Neutrophil (primary cell): Measurements from ENCODE around the gene SH3BP2.
"Not testable (repeated sequence)": the region's sequence is repeated elsewhere in the genome, so short reads cannot be mapped to it uniquely, and the experiment has no call there.

ENCODE experiments used
- H3K27ac ChIP-seq: fragments of 200-600 bp; sonication (generic); 2 replicates; pipeline ENCODE4 v1.5.1; 2016; ENCODE audit warnings: mild to moderate bottlenecking, moderate library complexity
- H3K27me3 ChIP-seq: fragments of 200-600 bp; sonication (generic); 2 replicates; pipeline ENCODE4 v1.6.0; 2016; ENCODE audit warnings: mild to moderate bottlenecking
- H3K36me3 ChIP-seq: fragments of 200-600 bp; sonication (generic); 2 replicates; pipeline ENCODE4 v1.5.1; 2017
- H3K4me1 ChIP-seq, 2 experiments: fragments of 200-600 bp in 1 of 2; sonication (generic) in 1 of 2; 1 replicate in 1 of 2; 2 replicates in 1 of 2; pipeline versions ENCODE4 v1.5.1 to v1.6.1; 2013 to 2016; ENCODE audit warnings: low read depth in 1 of 2, low read length in 1 of 2, mild to moderate bottlenecking in 1 of 2, moderate library complexity in 1 of 2; ENCODE audit not compliant: control insufficient read depth in 1 of 2, insufficient read depth in 1 of 2
- H3K4me3 ChIP-seq, 2 experiments: fragments of 200-600 bp in 1 of 2; sonication (generic) in 1 of 2; 1 replicate in 1 of 2; 2 replicates in 1 of 2; pipeline ENCODE4 v1.5.1; 2013 to 2016; ENCODE audit warnings: low read depth in 1 of 2, low read length in 1 of 2, mild to moderate bottlenecking in 1 of 2, moderate library complexity in 1 of 2
- H3K9me3 ChIP-seq: fragments of 200-600 bp; sonication (generic); 2 replicates; pipeline ENCODE4 v1.5.1; 2016
- TF ChIP-seq, protein P1 (sequence below): fragments of 200-600 bp; sonication (generic); IDR thresholded peaks from 2 replicates; pipeline ENCODE4 v1.5.1; 2016; ENCODE audit warnings: antibody characterized with exemption

SH3BP2 gene

DNA sequence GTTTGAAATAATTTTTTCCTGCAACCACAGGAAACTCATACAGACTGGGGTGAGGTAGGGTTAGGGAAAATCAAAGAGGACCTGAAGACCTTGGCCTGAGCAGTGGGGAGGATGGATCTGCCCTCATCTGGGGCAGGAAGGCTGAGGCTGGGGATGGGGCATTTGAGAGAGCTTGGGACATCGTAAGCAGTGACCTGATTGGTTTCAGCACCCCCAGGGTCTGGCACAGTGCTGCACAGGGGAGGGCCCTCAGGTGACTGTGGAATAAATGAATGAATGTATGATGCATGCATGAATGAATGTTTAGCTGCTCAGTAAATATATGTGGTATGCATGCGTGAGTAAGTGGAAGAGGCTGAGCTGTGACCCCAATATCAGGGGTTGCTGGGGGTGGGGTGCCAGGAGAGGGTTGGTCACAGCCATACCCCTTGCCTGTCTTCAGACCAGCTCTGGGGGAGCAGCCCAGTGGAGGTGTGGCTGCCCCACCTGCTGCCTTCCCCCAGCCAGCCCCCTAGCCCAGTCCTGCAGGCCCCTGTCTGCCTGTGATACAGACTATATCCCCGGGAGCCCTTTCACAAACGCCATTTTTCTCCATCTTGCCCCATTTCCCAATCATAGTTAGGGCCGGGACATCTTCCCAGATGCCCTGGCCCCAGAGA is 25.7 kb upstream of the SH3BP2 start:
- Histone ChIP-seq H3K27me3 (no peaks in the 10 kb centered on the region), H3K4me1 (peaks cover 23 to 25% of the 10 kb centered on the region in 2 experiments), H3K9me3 (no peaks in the 10 kb centered on the region), H3K36me3 (no peaks in the 10 kb centered on the region), H3K27ac (no peak overlapping the region), H3K4me3 (no peak overlapping the region)
- TF ChIP-seq, protein P1, sequence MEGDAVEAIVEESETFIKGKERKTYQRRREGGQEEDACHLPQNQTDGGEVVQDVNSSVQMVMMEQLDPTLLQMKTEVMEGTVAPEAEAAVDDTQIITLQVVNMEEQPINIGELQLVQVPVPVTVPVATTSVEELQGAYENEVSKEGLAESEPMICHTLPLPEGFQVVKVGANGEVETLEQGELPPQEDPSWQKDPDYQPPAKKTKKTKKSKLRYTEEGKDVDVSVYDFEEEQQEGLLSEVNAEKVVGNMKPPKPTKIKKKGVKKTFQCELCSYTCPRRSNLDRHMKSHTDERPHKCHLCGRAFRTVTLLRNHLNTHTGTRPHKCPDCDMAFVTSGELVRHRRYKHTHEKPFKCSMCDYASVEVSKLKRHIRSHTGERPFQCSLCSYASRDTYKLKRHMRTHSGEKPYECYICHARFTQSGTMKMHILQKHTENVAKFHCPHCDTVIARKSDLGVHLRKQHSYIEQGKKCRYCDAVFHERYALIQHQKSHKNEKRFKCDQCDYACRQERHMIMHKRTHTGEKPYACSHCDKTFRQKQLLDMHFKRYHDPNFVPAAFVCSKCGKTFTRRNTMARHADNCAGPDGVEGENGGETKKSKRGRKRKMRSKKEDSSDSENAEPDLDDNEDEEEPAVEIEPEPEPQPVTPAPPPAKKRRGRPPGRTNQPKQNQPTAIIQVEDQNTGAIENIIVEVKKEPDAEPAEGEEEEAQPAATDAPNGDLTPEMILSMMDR: no peak

- Histone ChIP-seq H3K27me3 (no peaks in the 10 kb centered on the region), H3K9me3 (no peaks in the 10 kb centered on the region), H3K4me1 (peaks cover 23 to 25% of the 10 kb centered on the region in 2 experiments), H3K4me3 (no peak overlapping the region), H3K36me3 (no peaks in the 10 kb centered on the region), H3K27ac (no peak overlapping the region)
- TF ChIP-seq, protein P1: no peak
Observed at GRCh38 chr4:2767705-2768074, 25.2 kb upstream of the SH3BP2 start.

GRCh38 chr4:2768124-2768523 is 24.8 kb upstream of the SH3BP2 start:
- peaks cover 23 to 25% of the 10 kb centered on the region in 2 experiments for H3K4me1 ChIP-seq
- no peaks in the 10 kb centered on the region for H3K27me3 ChIP-seq
- TF ChIP-seq, protein P1: no peak
- no peak overlapping the region for H3K4me3 ChIP-seq
- no peaks in the 10 kb centered on the region for H3K9me3 ChIP-seq
- H3K27ac ChIP-seq: no peak overlapping the region
- no peaks in the 10 kb centered on the region for H3K36me3 ChIP-seq

GRCh38 chr4:2768921-2769336 is 24.0 kb upstream of the SH3BP2 start:
- Histone ChIP-seq H3K9me3 (no peaks in the 10 kb centered on the region), H3K4me3 (no peak overlapping the region), H3K27me3 (no peaks in the 10 kb centered on the region), H3K27ac (no peak overlapping the region), H3K36me3 (no peaks in the 10 kb centered on the region), H3K4me1 (peaks cover 19 to 20% of the 10 kb centered on the region in 2 experiments)
- TF ChIP-seq, protein P1: no peak

- H3K36me3 ChIP-seq: no peaks in the 10 kb centered on the region
- peak overlapping the region in 1 of 2 experiments; percentile 11 for H3K4me3 ChIP-seq
- TF ChIP-seq, protein P1: no peak
- peak overlapping the region; percentile 72 for H3K27ac ChIP-seq
- H3K27me3 ChIP-seq: no peaks in the 10 kb centered on the region
- peaks cover 14% of the 10 kb centered on the region in 2 experiments for H3K4me1 ChIP-seq
- H3K9me3 ChIP-seq: no peaks in the 10 kb centered on the region
Observed at GRCh38 chr4:2771264-2771663, 21.6 kb upstream of the SH3BP2 start.

DNA sequence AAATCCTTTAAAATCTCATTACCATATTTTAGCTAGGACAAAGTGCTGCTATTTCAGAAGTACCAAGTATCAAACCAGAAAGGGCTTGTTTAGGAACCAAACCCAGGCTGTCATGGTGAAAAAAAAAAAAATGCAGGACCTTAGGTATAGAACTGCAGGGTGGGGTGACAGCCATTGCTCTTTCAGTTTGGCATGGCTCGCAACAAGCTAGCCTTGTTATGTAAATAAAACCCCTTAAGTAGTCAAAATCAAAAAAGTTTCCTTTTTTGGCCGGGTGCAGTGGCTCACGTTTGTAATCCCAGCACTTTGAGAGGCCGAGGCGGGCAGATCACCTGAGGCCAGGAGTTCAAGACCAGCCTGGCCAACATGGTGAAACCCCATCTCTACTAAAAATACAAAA is 12.2 kb upstream of the SH3BP2 start:
- not testable (repeated sequence) for H3K27me3 ChIP-seq, H3K27ac ChIP-seq

More for the DNA sequence above, 12.2 kb upstream of the SH3BP2 start:
- H3K9me3 ChIP-seq, H3K4me1 ChIP-seq, H3K36me3 ChIP-seq, H3K4me3 ChIP-seq: not testable (repeated sequence)
